GM18907 (cell line): ENCODE data around the gene LRRC8C.
"Not testable (repeated sequence)": the region's sequence is repeated elsewhere in the genome, so short reads cannot be mapped to it uniquely, and the experiment has no call there.

ENCODE experiments used
- ATAC-seq: cut with Tn5 transposase; IDR thresholded peaks from one replicate; pipeline ENCODE4 v1.9.1; 2021; ENCODE audit warnings: mild to moderate bottlenecking, moderate library complexity; ENCODE audit not compliant: unreplicated experiment

Gene LRRC8C

DNA sequence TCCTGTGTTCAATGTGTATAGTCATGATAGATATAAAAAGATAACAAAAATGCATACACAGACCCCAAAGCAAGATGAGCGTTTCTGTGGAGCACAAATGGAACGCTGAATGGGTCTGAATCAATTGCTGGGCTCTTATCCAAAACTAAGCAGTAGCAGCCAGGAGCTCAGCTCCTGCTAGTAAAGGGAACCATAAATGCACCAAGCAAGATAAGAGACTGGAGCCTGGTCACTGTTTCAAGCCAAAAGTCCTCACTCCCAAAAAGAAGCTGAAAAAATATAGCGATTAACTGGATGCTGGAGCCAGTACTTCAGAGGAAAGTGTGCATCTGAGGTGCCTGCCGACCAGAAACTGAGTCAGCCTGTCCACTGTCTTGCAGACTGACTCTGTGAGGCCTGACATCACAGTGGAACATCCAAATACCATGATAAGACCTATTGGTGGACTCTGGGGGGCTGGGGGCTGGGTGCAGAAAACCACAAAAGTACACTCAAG is 68.9 kb downstream of the LRRC8C start:
- no peak for ATAC-seq

DNA sequence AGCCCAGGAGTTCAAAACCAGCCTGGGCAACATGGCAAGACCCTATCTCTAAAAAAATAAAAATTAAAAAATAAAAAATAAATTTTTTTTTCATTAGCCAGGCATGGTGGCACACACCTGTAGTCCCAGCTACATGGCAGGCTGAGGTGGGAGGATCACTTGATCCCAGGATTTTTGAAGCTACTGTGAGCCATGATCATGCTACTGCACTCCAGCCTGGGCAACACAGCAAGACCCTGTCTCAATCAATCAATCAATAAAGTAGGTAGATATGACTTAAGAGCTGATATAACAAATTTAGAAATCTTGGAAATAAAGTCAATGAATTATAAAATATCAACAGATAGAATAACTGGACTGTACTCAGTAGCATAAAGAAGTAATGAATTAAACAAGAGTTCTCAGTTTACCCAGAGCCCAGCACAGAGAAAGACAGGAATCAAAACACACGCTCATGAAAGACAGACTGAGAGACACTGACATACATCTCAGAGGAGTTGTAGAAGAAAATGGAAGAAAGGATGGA is 69.7 kb downstream of the LRRC8C start:
- ATAC-seq, result no peak

DNA sequence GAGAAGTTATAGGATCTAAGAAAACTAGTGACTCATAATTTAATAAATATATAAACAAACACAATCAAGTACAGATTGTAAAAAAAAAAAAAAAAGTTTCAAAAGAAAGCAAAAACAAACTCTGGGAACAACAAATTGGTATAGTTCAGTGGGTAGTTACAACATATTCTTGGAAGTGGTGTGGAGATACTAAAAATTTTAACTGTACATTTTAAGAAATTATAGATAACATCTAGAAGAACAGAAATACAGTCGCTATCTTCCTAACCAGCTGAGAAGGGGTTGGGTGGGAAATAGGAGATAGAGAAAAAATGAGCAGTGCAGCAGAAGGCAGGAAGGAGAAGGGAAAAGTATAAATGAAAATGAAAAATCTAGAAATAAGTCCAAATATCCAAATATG is 70.5 kb downstream of the LRRC8C start:
- ATAC-seq, result no peak

DNA sequence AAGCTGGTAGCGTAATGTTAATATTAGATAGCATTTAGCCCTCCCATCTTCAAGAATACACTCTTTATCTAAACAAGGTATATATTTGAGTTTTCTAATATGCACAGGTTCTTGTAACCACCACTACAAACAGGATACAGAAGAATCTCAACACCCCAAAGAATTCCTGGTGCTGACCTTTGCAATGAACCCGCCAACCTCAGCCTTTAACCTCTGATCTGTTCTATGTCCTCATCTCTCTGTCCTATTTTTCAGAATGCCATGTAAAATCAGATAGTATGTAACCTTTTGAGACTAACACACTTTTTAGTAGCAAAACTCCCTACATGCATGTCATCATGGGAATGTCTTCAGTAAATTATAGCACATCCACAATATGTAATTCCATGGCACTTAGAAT is 71.1 kb downstream of the LRRC8C start:
- no peak for ATAC-seq

DNA sequence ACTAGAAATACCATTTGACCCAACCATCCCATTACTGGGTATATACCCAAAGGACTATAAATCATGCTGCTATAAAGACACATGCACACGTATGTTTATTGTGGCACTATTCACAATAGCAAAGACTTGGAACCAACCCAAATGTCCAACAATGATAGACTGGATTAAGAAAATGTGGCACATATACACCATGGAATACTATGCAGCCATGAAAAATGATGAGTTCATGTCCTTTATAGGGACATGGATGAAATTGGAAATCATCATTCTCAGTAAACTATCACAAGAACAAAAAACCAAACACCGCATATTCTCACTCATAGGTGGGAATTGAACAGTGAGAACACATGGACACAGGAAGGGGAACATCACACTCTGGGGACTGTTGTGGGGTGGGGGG is 72.0 kb downstream of the LRRC8C start:
- not testable (repeated sequence) for ATAC-seq

DNA sequence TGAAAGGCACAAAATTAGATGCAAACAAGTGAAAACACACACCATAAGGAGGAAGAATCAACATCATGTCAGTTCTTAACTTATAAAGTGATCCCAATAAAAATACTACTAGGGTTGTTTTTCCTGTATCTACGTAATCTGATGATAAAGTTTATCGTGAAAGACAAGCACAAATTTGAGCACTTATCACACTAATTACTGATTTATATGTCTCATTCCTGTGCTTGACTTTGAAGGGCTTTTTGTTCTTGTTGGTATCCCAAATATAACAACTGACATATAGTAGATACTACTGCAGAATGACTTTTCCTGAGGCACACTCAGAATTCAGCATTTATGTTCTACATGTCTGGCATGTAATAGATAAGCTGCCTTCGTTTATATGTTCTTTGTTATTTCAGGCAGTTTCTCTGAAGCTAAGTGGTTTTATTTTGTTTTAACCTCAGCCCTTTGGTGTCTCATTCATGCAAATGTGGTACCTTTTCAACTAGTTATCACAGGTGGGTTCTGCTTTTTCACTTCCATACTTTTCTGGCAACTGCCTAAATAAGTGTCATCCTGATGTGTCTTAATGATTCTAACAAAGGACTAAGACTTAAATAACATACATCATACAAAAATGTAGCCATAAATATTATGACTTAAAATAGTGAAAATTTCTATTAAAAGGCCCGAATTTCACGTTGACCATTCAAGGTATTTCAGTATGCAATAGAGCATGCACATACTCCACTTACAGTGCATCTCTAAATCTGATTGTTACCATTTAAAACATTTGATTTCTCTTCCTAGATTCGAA is 73.2 kb downstream of the LRRC8C start:
- no peak for ATAC-seq

DNA sequence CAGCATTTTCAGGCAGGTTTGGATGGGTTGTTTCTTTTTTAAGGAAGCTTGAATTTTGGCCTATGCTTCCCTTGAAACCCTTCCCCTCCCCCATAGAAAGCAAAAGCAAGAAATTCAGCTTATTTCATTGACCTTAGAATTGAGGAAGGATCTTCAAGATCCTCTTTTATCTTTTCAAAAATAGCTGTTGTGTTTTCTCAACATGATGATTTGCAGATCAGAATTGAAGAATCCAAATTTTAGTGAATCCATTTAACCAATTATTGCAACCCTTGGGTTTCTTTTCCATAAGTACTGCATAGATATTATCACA is 73.7 kb downstream of the LRRC8C start:
- no peak for ATAC-seq

DNA sequence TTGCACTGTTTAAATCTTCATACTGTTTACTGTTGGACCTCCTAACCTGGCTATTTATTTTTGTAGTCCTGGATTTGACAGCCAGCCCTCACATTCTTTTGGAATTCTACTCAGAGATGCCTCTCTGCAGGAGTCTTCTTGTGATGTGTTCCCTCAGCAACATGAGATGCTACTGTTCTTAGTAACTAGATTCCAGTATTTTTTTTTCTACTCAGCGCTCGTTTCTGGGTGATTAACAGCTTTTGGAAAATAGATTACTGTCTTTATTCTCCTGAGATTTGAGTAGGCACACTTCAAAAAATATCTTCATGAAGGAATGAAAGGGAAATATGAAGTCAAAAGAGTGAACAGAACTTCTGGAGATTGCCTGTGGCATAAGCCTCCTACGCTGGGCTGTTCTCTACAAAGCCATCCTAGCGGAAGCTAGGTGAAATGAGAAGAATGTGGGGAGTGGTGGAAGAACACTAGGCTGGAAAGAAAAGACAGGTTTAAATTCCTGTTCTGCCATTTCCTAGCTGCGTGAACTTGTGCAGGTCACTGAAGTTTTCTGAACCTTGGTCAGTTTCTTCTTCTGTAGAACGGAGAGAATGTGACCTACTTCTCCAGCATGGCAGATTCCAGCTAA is 75.9 kb downstream of the LRRC8C start:
- no peak for ATAC-seq

DNA sequence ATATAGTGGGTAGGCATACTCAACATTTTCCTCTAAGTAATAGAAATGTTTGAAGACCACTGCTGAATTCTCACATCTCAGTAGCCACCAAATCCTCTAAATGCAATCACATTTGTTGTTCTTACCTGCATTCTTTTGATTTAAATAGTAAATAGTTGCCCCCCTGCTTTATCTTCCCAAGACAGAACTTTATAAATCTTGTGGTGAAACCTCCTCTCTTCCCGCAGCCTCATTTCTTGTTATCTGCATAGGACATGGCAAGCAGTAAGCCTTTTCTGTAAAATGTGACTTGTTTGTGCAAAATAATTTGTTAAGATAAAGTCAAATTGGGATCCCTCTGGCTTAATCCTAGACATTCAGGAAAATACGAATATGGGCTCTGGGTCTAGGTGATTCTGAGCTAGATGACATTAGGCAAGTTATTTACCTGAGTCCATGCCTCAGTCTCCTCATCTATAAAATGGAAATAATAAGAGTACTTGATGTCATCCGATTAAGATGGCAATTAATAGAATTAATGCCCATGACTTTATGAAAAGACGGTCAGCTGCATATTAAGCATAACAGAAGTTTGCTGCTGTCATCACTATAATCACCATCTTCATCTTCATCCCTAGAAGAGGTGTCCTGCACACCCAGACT is 77.7 kb downstream of the LRRC8C start:
- ATAC-seq, result no peak

DNA sequence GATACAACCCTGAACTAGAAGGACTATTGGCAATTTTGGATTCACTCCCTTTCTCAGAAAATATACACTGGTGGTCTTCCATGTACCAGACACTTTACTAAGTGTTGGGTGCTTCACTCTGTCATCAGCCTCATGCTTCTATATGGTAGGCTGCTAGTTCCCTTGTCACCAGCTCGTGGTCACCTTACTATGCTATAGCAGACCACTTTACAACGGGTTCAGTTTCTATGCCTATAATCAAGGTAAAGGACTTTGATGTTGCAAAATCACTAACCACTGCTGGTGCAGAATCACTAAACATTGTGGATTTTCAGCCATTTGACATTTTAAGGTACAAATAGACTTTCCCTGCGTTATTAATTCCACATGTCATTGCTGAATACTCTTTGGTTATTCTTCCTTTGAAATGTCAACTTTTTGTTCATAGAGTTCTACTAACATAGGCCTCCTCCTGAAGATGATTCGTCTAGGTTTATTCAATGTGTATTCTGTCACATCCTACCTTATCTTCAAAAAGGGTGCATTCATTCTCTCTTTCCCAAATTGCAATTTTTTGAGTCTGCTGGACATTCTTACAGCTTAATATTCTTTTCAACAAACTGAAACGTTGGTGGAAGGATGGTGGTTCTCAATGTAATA is 78.3 kb downstream of the LRRC8C start:
- ATAC-seq, result no peak

DNA sequence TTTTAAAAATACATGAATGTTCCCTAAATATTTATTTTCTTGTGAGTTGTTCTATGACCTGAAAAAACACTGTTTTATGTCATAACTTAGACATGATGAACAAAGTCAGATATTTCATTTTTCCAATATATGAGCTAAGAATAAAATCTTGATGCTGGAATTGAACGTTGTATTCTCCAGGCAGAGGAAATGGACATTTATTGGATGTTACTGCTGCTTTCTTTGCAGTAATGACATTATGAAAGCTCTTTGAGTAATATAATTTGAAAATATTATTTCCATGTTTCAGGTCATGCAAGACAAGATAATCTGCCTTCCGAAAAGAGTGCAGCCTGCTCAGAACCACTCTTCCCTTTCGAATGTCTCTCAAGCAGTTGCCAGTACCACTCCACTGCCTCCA is 79.5 kb downstream of the LRRC8C start:
- ATAC-seq, result no peak

DNA sequence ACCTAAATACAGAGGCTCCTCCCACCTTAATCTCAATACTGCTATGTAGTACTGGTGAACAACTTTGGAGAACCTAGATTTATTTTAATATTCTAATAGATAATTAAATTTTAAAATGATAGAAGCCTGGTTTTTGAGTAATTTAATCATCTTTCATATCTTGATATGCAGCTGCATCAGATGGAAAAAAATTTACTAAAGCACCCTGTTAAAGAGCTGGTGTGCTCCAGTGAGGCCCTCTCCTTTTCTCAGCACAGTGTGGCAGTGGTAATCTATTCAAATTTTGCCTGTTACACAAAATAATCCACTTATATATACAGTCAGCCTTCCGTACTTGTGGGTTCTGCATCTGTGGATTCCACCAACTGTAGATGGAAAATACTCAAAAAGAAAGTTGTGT is 82.8 kb downstream of the LRRC8C start:
- ATAC-seq, result no peak

DNA sequence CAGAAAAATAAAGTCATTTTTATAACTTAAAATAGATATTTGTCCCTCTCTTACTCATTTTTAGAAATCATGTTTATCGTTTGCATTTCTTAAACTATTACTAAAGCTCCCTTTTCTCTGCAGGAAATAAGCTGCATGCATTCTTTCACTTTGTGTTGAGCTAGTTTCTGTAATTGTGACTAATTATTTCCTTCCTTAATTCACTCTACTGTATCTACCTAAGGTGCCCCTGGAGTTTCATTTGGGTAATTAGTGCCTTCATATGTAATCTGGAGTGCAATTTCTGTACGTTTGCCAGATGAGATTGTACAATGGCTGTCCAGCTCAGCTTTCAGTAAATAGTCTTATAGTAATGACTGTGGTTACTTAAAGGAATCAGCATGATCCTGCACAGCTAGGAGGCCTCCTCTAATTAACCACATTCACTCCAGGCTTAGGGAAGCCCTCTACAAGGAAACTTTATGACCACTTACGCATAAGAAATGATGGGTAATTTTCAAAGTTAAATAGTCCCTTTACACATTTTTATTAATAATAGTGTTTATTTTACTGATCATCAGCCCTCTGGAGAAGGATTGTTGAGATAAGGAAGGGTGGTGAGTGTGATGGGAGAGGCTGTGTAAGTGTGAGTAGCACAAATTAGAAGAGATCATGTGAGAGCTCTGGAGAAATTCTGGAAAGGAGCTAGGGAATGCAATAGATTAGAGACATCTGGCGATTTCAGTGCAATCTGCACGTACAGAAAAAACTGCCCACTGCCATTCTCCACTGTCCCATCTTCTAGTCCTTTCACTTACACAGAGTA is 86.8 kb downstream of the LRRC8C start:
- ATAC-seq, result peak; percentile 87

DNA sequence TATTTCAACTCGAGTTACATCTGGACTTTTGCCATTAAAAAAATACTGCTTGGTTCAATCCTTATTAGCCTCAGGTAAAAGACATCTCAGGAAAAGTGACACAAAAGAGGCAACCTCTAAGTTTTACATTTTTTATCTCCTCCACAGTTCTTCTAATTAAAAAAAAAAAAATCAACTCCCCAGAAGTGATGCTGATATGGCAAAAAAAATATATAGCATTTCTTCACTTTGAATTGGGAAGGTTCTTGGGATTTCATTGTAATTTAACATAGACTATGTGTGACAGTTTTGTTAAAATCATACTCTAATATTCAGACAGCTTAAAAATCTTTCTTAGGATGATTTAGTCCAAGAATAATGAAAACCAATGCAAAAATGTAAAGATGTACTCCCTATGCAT is 87.9 kb downstream of the LRRC8C start:
- ATAC-seq, result no peak

DNA sequence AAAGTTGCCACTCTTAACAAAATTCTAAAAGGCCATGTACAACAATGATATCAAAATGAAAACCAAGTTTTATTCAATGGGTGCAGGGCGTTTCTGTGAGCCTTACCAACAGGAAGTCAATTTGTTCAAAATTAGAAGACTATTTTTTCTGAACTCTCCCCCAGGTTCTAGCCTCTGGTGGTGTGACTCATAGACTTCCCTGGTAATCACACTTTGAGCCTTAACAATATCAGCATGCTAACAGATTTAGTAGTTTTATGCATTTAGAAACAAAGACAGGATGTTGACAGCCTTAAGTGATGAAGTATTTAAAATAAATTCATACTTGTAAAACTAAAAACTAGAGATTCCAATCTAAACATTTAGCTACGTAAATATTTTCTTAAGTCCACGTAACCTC is 88.4 kb downstream of the LRRC8C start:
- no peak for ATAC-seq

DNA sequence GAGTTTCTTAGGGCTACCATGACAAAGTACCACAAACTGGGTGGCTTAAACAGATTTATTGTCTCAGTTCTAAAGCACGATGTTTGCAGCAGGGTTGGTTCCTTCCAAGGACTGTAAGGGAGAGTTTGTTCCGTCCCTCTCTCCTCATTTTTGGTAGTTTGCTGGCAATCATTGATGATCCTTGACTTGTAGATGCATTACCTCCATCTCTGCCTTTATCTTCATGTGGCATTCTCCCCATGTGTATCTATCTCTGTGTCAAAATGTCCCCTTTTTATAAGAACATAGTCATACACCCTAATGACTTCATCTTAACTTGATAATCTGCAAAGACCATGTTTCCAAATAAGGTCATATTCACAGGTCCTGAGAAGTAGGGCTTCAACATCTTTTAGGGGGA is 90.2 kb downstream of the LRRC8C start:
- ATAC-seq, result no peak

DNA sequence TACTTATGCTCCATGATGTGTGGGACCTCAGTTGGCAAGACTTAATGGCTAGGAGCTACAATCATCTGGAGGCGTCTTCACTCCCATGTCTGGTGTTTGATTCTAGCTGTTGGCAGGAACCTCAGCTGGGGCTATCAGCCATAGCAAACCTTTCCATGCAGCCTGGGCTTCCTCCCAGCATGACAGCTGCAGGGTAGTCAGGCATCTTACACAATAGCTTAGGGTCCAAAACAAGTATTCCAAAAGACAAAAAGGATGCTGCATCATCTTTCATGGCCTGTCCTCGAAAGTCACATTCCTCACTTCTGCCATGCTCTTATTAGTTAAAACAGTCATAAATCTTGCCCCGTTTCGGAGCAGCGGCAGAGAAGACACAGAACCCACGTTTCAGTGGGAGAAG is 90.9 kb downstream of the LRRC8C start:
- no peak for ATAC-seq

DNA sequence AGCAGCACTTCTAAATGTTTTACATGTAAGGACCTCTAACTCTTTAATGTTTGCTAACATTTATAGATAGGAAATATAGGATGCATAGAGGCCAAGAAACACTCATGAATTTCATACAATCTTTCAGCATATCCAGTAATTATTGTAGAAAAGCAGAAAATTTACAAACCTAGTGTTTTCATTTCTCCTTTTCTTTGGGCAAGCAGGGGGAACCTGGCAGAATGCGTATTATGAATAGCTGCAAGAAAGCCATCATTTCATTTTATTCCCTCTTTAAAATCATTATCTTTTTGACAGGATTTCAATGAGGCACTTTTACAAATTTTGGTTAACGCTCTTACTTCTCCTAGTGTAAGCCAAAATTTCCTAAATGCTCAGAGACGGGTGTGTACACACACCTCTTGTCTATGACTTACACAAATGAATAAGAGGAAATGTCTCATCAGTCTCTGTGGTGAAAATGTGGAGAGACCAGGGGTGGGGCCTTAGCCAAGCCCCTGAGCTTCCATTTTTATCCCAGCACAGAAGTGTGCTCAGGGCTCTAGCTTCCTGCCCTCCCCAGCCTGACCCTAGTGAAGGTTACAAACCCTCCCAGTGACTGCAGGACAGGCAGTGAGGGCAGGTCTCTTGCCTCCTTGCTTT is 91.6 kb downstream of the LRRC8C start:
- ATAC-seq, result peak; percentile 79

DNA sequence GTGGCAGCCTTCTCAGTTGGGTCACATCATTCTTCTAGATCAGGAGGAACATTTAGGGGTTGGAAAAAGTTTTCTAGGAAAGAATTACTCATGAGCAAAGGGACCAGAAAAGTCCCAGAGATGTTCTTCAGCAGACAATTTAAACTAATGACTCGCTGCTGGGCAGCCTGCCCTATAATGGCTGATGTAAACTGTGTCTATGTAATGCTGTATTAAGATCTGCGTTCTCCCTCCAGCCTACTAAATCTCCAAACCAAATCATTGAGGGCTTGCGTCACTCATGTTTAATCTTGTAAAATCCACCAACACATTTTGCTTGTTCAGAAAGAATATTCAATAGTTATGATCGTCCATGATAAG is 92.1 kb downstream of the LRRC8C start:
- ATAC-seq, result no peak

DNA sequence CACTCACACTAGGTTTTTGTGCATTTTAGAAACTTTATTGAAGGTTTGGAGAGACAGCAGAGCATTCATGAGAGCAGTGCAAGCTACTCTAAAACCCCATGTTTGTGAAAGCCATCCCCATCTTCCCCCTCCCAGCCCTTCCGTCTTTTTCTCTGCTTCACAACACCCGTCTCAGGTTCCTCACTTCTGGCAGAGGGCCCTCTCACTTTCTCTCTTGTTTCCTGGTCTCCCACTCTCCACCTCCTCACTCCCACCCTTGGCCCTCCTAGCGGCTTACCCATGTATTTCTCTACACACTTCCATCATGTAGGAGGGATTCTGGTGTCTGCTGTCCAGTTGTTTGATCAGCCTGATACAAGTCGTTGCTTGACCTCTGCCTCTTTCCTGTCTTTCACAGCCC is 92.7 kb downstream of the LRRC8C start:
- no peak for ATAC-seq
